ENCODE results near the gene HTR2A.
A peak's percentile ranks its signal among the peaks of the same experiment; 100 is the strongest.
"Not testable (repeated sequence)": the region's sequence is repeated elsewhere in the genome, so short reads cannot be mapped to it uniquely, and the experiment has no call there.

HTR2A gene

DNA sequence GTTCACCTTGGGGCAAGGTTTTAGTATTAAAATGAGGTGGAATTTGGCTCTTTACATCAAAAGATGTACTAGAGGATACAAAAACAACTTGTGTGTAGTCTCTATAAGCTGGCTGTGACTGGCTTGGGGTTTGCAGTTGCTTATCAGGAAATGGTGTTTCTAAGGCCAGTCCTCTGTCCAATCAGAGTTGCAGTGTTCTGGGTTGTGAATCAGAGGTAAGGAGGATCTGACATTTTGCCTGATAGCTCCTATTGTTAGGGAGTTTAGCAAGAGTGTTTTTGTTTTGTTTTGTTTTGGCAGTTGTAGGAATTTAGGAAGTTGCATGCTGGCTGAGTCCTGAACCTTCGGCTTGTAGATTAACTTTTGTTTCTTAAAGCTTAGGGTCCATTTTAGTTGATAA is 79.8 kb downstream of the HTR2A start:
- H3K4me3 ChIP-seq (ENCODE audit: low read depth, low read length) = no peak overlapping the region

DNA sequence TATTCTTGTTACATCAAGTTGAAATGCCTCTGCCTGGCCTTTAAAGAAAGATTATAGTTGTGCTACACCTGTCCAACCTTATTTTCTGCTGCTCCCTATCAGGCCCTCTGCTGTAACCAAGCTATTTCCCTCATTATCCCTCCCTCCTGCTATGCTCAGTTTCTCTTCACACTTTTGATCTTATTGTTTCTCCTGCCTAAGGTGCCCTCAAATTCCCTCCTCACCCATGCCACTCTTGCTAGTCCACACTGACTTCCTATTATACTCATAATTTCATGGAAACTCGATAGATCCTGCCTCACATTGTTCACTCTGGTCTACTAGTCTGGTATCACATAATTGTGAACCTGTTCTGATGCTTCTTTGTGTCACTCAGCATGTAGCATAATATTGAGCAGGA is 80.5 kb downstream of the HTR2A start:
- H3K4me3 ChIP-seq (ENCODE audit: low read depth, low read length) = no peak overlapping the region

- H3K4me3 ChIP-seq (ENCODE audit: low read depth, low read length) = no peak overlapping the region
Measured at GRCh38 chr13:46812301-46812797, 84.5 kb downstream of the HTR2A start.

GRCh38 chr13:46810440-46810839 is 86.4 kb downstream of the HTR2A start:
- H3K4me3 ChIP-seq (ENCODE audit: low read depth, low read length) = no peak overlapping the region

- not testable (repeated sequence) for H3K4me3 ChIP-seq (ENCODE audit: low read depth, low read length)
Measured at GRCh38 chr13:46804921-46805320, 91.9 kb downstream of the HTR2A start.

DNA sequence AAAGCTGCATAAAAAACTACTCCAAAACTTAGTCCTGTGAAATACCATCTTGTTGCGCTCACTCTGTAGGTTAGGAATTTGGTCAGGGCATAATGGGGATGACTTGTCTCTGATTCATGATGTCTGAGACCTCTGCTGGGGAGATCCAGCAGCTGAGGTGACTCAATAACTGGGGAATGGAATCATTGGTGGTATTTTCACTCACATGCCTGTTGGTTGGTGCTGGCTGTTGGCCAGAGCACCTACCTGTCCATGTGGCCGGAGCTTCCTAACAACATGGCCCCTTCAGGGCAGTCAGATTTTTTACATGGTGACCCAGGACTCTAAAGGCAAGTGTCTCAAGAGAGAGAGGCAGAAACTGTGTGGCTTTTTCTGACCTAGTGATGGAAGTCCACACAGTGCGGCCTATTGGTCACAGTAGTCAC is 92.5 kb downstream of the HTR2A start:
- H3K4me3 ChIP-seq (ENCODE audit: low read depth, low read length) = no peak overlapping the region

GRCh38 chr13:46803586-46803985 is 93.3 kb downstream of the HTR2A start:
- H3K4me3 ChIP-seq (ENCODE audit: low read depth, low read length) = no peak overlapping the region

- H3K4me3 ChIP-seq (ENCODE audit: low read depth, low read length) = no peak overlapping the region
Measured at GRCh38 chr13:46801858-46802257, 95.0 kb downstream of the HTR2A start.

DNA sequence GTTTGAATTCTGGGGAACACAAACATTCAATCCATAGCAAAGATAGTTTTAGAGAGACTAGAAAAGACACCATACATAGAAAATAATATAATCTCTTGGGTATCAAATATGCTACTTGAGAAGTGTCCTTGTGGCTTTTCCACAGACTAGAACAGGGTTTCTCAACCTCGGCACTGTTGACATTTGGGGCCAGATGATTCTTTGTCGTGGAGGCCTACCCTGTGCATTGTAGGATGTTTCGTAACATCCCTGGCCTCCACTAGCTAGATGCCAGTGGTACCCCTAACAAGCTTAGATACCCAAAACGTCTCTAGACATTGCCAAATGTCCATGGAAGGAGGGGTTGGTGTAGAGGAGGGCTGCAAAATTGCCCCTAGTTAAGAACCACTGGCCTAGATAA is 97.7 kb downstream of the HTR2A start:
- H3K4me3 ChIP-seq (ENCODE audit: low read depth, low read length) = no peak overlapping the region

DNA sequence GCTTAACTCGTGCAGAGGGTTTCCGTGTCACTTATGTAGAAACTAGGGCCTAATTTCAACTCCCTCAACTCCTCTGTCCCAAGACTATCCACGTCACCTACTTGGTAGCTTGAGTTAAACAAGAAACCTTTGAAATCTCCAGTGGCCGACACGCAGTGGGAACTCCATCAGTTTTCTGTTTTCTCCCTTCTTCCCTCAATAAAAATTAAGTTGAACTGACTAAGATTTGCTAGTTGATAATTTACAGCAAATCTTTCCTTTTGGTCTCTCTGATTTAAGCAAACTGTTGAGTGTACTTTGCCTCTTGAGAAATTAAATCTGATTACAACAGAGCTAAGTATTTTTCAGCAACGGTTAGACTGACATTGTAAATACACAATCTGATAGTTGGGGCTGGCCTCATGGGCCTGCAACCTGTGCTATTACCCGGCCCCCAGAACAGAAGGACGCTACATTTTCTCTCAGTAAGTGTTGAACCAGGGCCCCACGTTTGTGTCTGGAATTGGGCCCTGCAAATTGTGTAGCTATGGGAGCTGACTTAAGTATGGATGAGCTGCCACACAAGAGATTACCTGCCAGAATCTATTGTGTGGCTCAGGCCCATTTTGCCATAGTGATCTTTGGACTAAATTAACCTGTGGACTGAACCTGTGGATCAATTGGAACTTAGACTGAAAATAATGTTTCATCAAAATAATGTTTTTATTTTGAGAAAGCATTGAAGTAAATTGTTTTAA is 99.2 kb downstream of the HTR2A start:
- no peak overlapping the region for H3K4me3 ChIP-seq (ENCODE audit: low read depth, low read length)

DNA sequence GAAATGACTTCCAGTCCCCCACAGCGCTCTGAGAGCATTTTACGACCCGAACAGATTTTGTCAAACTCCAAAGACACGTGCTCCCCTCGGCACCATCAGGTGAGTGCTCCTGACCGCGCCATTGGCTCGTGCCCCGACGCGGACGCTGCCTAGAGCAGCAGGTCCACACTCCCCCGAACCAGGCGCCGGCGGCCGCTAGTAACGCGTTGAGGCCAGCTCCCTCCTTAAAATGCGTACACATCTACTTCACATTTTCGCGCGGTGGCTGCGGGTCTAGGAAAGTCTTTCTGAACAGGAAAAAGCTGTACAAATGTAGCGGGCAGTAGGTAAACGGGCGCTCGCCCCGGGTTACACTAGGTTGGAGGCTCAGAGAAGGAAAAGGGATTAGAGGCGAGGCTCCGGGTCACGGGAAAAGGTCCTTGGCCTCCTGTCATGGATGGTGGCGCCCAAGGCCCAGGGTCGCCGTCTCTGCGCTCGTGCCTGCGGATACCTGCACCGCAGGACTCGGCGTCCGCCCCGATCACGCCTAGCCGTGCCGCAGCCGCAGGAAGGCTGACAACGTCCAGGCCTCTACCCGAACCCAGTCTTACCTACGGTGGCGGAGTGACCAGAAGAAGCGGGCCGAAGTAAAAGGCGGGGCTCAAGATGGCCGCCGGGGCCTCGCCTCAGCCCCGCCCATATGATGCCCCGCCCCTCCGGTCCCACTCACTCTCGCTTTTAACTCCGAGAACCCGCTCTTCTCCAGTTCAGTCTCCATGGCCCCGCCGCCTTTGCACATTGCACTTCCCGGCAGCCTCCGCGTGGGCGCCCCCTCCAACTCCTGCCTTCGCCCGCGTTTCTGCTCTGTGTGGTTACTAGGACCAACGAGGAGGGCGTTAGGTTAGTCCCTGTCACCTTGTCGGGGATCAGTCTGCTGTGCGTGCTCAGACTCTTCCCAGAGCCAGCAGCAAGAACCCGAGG is 100.1 kb downstream of the HTR2A start, which contains the start of gene ESD:
TSS of gene ESD (minus strand) at position 647 of the 960 bp plus-strand sequence. CDS start 5,748 bp downstream, outside the sequence.
- H3K4me3 ChIP-seq (ENCODE audit: low read depth, low read length) = peak within 1 kb of the TSS; percentile 79

- peak overlapping the region; percentile 79 for H3K4me3 ChIP-seq (ENCODE audit: low read depth, low read length)
Measured at GRCh38 chr13:46796129-46796514, 100.7 kb downstream of the HTR2A start.

GRCh38 chr13:46795321-46795720 is 101.5 kb downstream of the HTR2A start:
- no peak overlapping the region for H3K4me3 ChIP-seq (ENCODE audit: low read depth, low read length)

GRCh38 chr13:46783504-46783903 is 113.3 kb downstream of the HTR2A start:
- no peak overlapping the region for H3K4me3 ChIP-seq (ENCODE audit: low read depth, low read length)

GRCh38 chr13:46782691-46783090 is 114.2 kb downstream of the HTR2A start:
- no peak overlapping the region for H3K4me3 ChIP-seq (ENCODE audit: low read depth, low read length)

DNA sequence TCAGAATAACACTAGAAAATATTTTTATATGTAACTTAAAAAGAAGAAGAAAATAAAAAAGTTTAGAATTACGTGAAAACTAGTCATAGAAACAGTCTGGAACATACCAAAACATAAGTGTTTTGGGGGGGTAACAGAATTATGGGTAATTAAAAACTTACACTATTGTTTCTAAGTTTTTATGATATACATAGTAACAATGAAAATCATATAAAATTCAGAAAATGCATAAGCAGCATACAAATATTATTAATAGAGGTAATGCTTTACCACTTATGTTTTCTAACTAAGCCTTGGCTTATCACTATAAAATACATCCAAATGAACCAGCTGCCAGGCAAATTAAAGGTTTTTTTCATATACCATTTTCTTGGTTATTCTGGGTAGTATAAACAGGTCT is 114.8 kb downstream of the HTR2A start:
- no peak overlapping the region for H3K4me3 ChIP-seq (ENCODE audit: low read depth, low read length)

Measured in iPS-11a (cell line).